ENCODE results near the gene SRSF11. TPM values are rescaled to one million over a fixed set of nuclear protein-coding genes. Genes with fewer than 3 reads are reported as not detected.

SRSF11 gene
- total RNA-seq, 1 experiment from 2014 or later, result 217 TPM

DNA sequence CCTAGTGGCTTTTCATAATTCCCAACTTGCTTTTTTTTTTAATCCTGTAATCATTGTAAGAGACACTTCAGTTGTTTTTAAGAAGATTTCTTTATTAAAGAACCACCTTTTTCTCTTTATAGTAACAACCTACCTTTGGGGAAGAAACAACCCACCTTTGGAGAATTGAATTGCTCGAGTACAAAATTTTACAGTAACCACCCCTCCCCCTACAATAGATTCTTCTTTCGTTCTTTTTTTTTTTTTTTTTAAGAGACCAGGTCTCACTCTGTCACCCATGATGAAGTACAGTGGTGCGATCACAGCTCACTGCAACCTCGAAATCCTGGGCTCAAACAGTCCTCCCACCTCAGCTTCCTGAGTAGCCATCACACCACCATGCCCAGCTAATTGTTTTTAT is 13.7 kb upstream of the SRSF11 start:
- BruUV-seq (replicated peaks), result no TSS peak
- H3K9me3 ChIP-seq (ENCODE audit: low read depth, low read length, poor library complexity, severe bottlenecking), result no peaks in the 10 kb centered on the region
- peak overlapping the region; percentile 67 for H3K4me3 ChIP-seq (ENCODE audit: low read depth, low read length, poor library complexity, severe bottlenecking)
- DNase-seq (ENCODE audit: low spot score), result no peak
- H3K27ac ChIP-seq (ENCODE audit: low read depth, low read length, poor library complexity, severe bottlenecking), result no peak overlapping the region
- peaks cover 15% of the 10 kb centered on the region for H3K4me1 ChIP-seq (ENCODE audit: insufficient read depth, low read length, poor library complexity, severe bottlenecking)
- ChIA-PET CTCF (no interaction called here), POLR2A (ENCODE audit: low non-redundant PET) (no interaction called here)
- TF ChIP-seq, protein P1, sequence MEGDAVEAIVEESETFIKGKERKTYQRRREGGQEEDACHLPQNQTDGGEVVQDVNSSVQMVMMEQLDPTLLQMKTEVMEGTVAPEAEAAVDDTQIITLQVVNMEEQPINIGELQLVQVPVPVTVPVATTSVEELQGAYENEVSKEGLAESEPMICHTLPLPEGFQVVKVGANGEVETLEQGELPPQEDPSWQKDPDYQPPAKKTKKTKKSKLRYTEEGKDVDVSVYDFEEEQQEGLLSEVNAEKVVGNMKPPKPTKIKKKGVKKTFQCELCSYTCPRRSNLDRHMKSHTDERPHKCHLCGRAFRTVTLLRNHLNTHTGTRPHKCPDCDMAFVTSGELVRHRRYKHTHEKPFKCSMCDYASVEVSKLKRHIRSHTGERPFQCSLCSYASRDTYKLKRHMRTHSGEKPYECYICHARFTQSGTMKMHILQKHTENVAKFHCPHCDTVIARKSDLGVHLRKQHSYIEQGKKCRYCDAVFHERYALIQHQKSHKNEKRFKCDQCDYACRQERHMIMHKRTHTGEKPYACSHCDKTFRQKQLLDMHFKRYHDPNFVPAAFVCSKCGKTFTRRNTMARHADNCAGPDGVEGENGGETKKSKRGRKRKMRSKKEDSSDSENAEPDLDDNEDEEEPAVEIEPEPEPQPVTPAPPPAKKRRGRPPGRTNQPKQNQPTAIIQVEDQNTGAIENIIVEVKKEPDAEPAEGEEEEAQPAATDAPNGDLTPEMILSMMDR (conservative IDR thresholded peaks at IDR 0.05; ENCODE audit: low read depth, low read length), result no peak
- no peak for TF ChIP-seq EZH2 (IDR thresholded peaks at IDR 0.05; ENCODE audit: borderline replicate concordance, low read depth, low read length, poor library complexity, severe bottlenecking)
- no peaks in the 10 kb centered on the region for H3K27me3 ChIP-seq (replicated peaks; ENCODE audit: insufficient read depth, low read depth, low read length, poor library complexity)
- intact Hi-C loops (cut with micrococcal nuclease; ENCODE audit: unreplicated experiment), result loop anchor here (5.0 kb wide), 1 partner anchor 155 kb away; no protein-coding TSS in a partner anchor
- H3K36me3 ChIP-seq (ENCODE audit: insufficient read depth, low read length, poor library complexity, severe bottlenecking), result peaks cover 13% of the 10 kb centered on the region

DNA sequence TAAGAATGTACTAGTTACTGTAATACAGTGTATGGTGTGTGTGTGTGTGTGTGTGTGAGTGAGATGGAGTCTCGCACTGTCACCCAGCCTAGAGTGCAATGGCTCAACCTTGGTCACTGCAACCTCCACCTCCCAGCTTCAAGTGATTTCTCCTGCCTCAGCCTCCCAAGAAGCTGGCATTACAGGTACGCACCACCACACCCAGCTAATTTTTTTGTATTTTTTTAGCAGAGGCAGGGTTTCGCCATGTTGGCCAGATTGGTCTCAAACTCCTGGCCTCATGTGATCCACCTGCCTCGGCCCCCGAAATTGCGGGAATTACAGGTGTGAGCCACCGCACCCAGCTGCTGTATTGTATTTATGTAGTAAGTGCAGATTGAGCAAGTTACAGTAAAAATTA is 12.9 kb upstream of the SRSF11 start:
- intact Hi-C loops (cut with micrococcal nuclease; ENCODE audit: unreplicated experiment), result loop anchor here (5.0 kb wide), 1 partner anchor 154 kb away; no protein-coding TSS in a partner anchor
- POLR2A ChIA-PET (ENCODE audit: low non-redundant PET), result no interaction called here
- no peak overlapping the region for H3K4me3 ChIP-seq (ENCODE audit: low read depth, low read length, poor library complexity, severe bottlenecking)
- no peak overlapping the region for H3K27ac ChIP-seq (ENCODE audit: low read depth, low read length, poor library complexity, severe bottlenecking)
- TF ChIP-seq EZH2 (IDR thresholded peaks at IDR 0.05; ENCODE audit: borderline replicate concordance, low read depth, low read length, poor library complexity, severe bottlenecking), result no peak
- TF ChIP-seq, protein P1 (conservative IDR thresholded peaks at IDR 0.05; ENCODE audit: low read depth, low read length), result no peak
- no peaks in the 10 kb centered on the region for H3K9me3 ChIP-seq (ENCODE audit: low read depth, low read length, poor library complexity, severe bottlenecking)
- no peak for DNase-seq (ENCODE audit: low spot score)
- CTCF ChIA-PET, result interaction anchor here (0.5 kb wide), 1 partner anchor 12 kb away, joined by 3 read pairs; no protein-coding TSS in a partner anchor
- no peaks in the 10 kb centered on the region for H3K27me3 ChIP-seq (replicated peaks; ENCODE audit: insufficient read depth, low read depth, low read length, poor library complexity)
- no TSS peak for BruUV-seq (replicated peaks)
- peaks cover 15% of the 10 kb centered on the region for H3K4me1 ChIP-seq (ENCODE audit: insufficient read depth, low read length, poor library complexity, severe bottlenecking)
- peaks cover 13% of the 10 kb centered on the region for H3K36me3 ChIP-seq (ENCODE audit: insufficient read depth, low read length, poor library complexity, severe bottlenecking)

DNA sequence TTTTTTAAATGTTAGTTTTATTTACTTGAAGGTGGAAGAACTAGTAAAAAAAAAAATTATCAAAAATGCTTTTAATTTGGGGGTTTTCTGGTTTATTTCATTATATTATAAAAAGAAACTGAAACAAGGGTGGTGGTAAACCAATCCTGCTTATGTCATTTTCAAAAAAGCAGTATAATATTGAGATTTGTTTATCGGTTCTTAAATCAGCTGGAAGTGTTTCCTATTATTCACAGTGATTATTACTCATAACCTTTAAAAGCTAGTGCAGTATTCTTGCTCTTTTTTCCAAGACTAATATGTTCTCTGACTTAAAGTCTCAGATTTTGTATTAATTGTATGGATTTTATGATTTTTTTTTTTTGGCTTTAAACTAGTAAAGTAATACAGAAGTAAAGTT is 10.4 kb upstream of the SRSF11 start:
- DNase-seq (ENCODE audit: low spot score), result no peak
- peaks cover 13% of the 10 kb centered on the region for H3K36me3 ChIP-seq (ENCODE audit: insufficient read depth, low read length, poor library complexity, severe bottlenecking)
- H3K4me3 ChIP-seq (ENCODE audit: low read depth, low read length, poor library complexity, severe bottlenecking), result no peak overlapping the region
- H3K27ac ChIP-seq (ENCODE audit: low read depth, low read length, poor library complexity, severe bottlenecking), result peak overlapping the region; percentile 0
- intact Hi-C loops (cut with micrococcal nuclease; ENCODE audit: unreplicated experiment), result no loop called here
- peaks cover 6% of the 10 kb centered on the region for H3K4me1 ChIP-seq (ENCODE audit: insufficient read depth, low read length, poor library complexity, severe bottlenecking)
- TF ChIP-seq, protein P1 (conservative IDR thresholded peaks at IDR 0.05; ENCODE audit: low read depth, low read length), result no peak
- no peak for TF ChIP-seq EZH2 (IDR thresholded peaks at IDR 0.05; ENCODE audit: borderline replicate concordance, low read depth, low read length, poor library complexity, severe bottlenecking)
- no peaks in the 10 kb centered on the region for H3K27me3 ChIP-seq (replicated peaks; ENCODE audit: insufficient read depth, low read depth, low read length, poor library complexity)
- no peaks in the 10 kb centered on the region for H3K9me3 ChIP-seq (ENCODE audit: low read depth, low read length, poor library complexity, severe bottlenecking)
- ChIA-PET CTCF (no interaction called here), POLR2A (ENCODE audit: low non-redundant PET) (no interaction called here)
- no TSS peak for BruUV-seq (replicated peaks)
